NT2/D1 (cell line): ENCODE data around the gene ANTXR1.
A peak's percentile ranks its signal among the peaks of the same experiment; 100 is the strongest.

ENCODE experiments used
- DNase-seq: peaks from one replicate; pipeline ENCODE4 v3.0.0-alpha.2; 2011; ENCODE audit warnings: low read depth, low spot score
- H3K27me3 ChIP-seq: 2 replicates; pipeline ENCODE4 v1.6.0; 2011; ENCODE audit warnings: mild to moderate bottlenecking; ENCODE audit not compliant: insufficient read length, insufficient read depth
- H3K36me3 ChIP-seq: 2 replicates; pipeline ENCODE4 v1.6.1; 2011; ENCODE audit warnings: mild to moderate bottlenecking, low read length, mixed read lengths; ENCODE audit not compliant: insufficient read depth, insufficient read length
- H3K4me1 ChIP-seq: 2 replicates; pipeline ENCODE4 v1.5.1; 2011; ENCODE audit not compliant: insufficient read depth, insufficient read length
- H3K4me3 ChIP-seq: 2 replicates; pipeline ENCODE4 v1.5.1; 2011; ENCODE audit warnings: low read depth; ENCODE audit not compliant: insufficient read length
- H3K9ac ChIP-seq: 2 replicates; pipeline ENCODE4 v1.6.0; 2011; ENCODE audit warnings: low read depth; ENCODE audit not compliant: insufficient read length
- H3K9me3 ChIP-seq: 2 replicates; pipeline ENCODE4 v1.5.1; 2011; ENCODE audit warnings: mild to moderate bottlenecking, low read length; ENCODE audit not compliant: insufficient read depth
- SUZ12 ChIP-seq: IDR thresholded peaks from 2 replicates; pipeline ENCODE4 v1.6.1; 2011; ENCODE audit not compliant: insufficient read length, insufficient read depth; ENCODE audit errors: extremely low read depth
- YY1 ChIP-seq: IDR thresholded peaks from 2 replicates; pipeline ENCODE4 v1.6.1; 2011; ENCODE audit not compliant: insufficient read length, insufficient read depth
- ZNF274 ChIP-seq: IDR thresholded peaks from 2 replicates; pipeline ENCODE4 v1.6.1; 2011; ENCODE audit warnings: mild to moderate bottlenecking, low read depth, low read length

Gene ANTXR1

GRCh38 chr2:69099541-69099940, 86.6 kb downstream of the ANTXR1 start:
- H3K36me3 ChIP-seq: peaks cover 25% of the 10 kb centered on the region
- TF ChIP-seq YY1 (no peak), ZNF274 (no peak), SUZ12 (no peak)
- H3K27me3 ChIP-seq: no peaks in the 10 kb centered on the region

GRCh38 chr2:69100220-69100723, 87.3 kb downstream of the ANTXR1 start:
- H3K4me1 ChIP-seq: no peaks in the 10 kb centered on the region
- H3K4me3 ChIP-seq: no peak overlapping the region
- H3K27me3 ChIP-seq: no peaks in the 10 kb centered on the region
- H3K9ac ChIP-seq: no peak overlapping the region
- DNase-seq: no peak
- TF ChIP-seq YY1 (no peak), SUZ12 (no peak), ZNF274 (no peak)
- peaks cover 30% of the 10 kb centered on the region for H3K36me3 ChIP-seq
- no peaks in the 10 kb centered on the region for H3K9me3 ChIP-seq

More at GRCh38 chr2:69099541-69099940, 86.6 kb downstream of the ANTXR1 start:
- no peak overlapping the region for H3K4me3 ChIP-seq
- no peaks in the 10 kb centered on the region for H3K4me1 ChIP-seq
- H3K9ac ChIP-seq: no peak overlapping the region
- no peaks in the 10 kb centered on the region for H3K9me3 ChIP-seq
- no peak for DNase-seq

- H3K36me3 ChIP-seq: peaks cover 32% of the 10 kb centered on the region
- no peak overlapping the region for H3K4me3 ChIP-seq
- no peak overlapping the region for H3K9ac ChIP-seq
- TF ChIP-seq ZNF274 (no peak), YY1 (no peak), SUZ12 (no peak)
- DNase-seq: peak; percentile 23
- H3K4me1 ChIP-seq: no peaks in the 10 kb centered on the region
- H3K9me3 ChIP-seq: no peaks in the 10 kb centered on the region
- H3K27me3 ChIP-seq: no peaks in the 10 kb centered on the region
Measured at GRCh38 chr2:69102041-69102593, 89.1 kb downstream of the ANTXR1 start.

- TF ChIP-seq YY1 (no peak), SUZ12 (no peak), ZNF274 (no peak)
- no peaks in the 10 kb centered on the region for H3K4me1 ChIP-seq
- DNase-seq: no peak
- no peaks in the 10 kb centered on the region for H3K9me3 ChIP-seq
- peaks cover 32% of the 10 kb centered on the region for H3K36me3 ChIP-seq
- no peak overlapping the region for H3K9ac ChIP-seq
- no peak overlapping the region for H3K4me3 ChIP-seq
- no peaks in the 10 kb centered on the region for H3K27me3 ChIP-seq
Measured at GRCh38 chr2:69103419-69103818, 90.4 kb downstream of the ANTXR1 start.

- no peak overlapping the region for H3K9ac ChIP-seq
- H3K4me1 ChIP-seq: no peaks in the 10 kb centered on the region
- H3K36me3 ChIP-seq: peaks cover 32% of the 10 kb centered on the region
- TF ChIP-seq SUZ12 (no peak), YY1 (no peak), ZNF274 (no peak)
- no peaks in the 10 kb centered on the region for H3K27me3 ChIP-seq
- DNase-seq: no peak
- no peaks in the 10 kb centered on the region for H3K9me3 ChIP-seq
- no peak overlapping the region for H3K4me3 ChIP-seq
Measured at GRCh38 chr2:69104261-69104660, 91.3 kb downstream of the ANTXR1 start.

- Histone ChIP-seq H3K4me1 (no peaks in the 10 kb centered on the region), H3K27me3 (no peaks in the 10 kb centered on the region), H3K9ac (no peak overlapping the region), H3K36me3 (peaks cover 16% of the 10 kb centered on the region), H3K9me3 (no peaks in the 10 kb centered on the region), H3K4me3 (no peak overlapping the region)
- TF ChIP-seq SUZ12: no peak
- TF ChIP-seq ZNF274: no peak
- TF ChIP-seq YY1: no peak
- no peak for DNase-seq
Measured at GRCh38 chr2:69109255-69109654, 96.3 kb downstream of the ANTXR1 start.

GRCh38 chr2:69111076-69111475, 98.1 kb downstream of the ANTXR1 start:
- TF ChIP-seq YY1 (no peak), SUZ12 (no peak), ZNF274 (no peak)
- no peaks in the 10 kb centered on the region for H3K27me3 ChIP-seq
- DNase-seq: no peak
- H3K9ac ChIP-seq: no peak overlapping the region
- peaks cover 6% of the 10 kb centered on the region for H3K36me3 ChIP-seq
- no peaks in the 10 kb centered on the region for H3K9me3 ChIP-seq
- H3K4me3 ChIP-seq: no peak overlapping the region
- H3K4me1 ChIP-seq: no peaks in the 10 kb centered on the region
